Hindlimb muscle (tissue), 1 donor: ENCODE data around the gene TOP1. TPM values are rescaled to one million over a fixed set of nuclear protein-coding genes. Genes with fewer than 3 reads are reported as not detected.

Experiments
- DNase-seq: peaks from one replicate; pipeline ENCODE4 v3.0.0-alpha.2; 2013
- polyA plus RNA-seq: library from polyadenylated mRNA; unstranded; fragments of 120-200 nt; gene quantifications from one replicate; pipeline ENCODE4 v1.2.1, GENCODE V29; 2013; ENCODE audit not compliant: insufficient read length

The TOP1 gene
- polyA plus RNA-seq, 1 donor = 58.8 TPM

- no peak for DNase-seq
These were observed 141.9 kb downstream of the TOP1 start for GRCh38 chr20:41170386-41171105.

- DNase-seq = no peak
These were observed 143.2 kb downstream of the TOP1 start for GRCh38 chr20:41171736-41172295.

DNA sequence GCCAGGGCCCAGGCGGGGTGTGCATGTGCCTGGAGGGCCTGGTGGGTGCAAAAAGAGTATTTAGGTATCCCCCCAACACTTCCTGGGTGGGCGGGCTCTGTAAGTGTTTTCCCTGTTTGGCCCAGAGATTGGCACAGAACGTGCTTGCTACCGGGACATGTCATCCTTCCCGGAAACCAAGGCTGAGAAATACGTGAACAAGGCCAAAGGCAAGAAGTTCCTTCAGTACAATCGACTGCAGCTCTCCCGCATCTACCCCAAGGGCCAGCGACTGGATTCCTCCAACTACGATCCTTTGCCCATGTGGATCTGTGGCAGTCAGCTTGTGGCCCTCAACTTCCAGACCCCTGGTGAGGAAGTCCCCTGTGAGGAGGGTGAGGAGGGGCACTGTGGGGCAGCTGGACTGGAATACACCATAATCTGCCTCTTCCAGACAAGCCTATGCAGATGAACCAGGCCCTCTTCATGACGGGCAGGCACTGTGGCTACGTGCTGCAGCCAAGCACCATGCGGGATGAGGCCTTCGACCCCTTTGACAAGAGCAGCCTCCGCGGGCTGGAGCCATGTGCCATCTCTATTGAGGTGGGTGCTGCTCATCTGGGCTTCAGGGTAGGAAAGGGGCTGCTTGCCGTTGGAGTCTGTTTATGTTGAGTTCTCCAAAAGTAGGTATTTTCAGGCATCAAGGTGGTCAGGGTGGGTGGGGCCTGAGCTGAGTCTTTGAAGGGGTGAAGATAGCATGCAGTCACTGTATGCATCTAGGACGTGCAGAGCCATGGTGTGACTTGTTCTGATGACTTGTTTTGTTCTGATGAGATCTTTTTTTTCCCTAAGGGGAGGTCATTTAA, 143.9 kb downstream of the TOP1 start:
- no peak for DNase-seq

DNA sequence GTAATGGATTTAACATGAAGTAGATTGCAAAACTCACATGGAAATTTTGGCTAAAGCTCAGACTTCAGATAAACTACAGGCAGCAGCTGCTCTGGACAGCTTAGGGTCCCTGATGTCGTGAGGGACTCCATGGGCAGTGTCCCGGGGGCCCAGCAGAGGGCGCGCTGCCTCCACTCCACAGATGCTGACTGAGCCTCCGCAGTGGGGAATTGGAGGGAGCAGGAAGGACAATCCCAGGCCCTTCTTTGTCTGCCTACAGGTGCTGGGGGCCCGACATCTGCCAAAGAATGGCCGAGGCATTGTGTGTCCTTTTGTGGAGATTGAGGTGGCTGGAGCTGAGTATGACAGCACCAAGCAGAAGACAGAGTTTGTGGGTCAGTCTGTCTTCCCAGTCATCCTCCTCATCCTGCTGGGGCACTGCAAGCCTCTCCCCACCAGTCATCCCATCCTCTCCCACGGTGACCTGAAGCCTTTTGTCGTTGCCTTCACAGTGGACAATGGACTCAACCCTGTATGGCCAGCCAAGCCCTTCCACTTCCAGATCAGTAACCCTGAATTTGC, 144.6 kb downstream of the TOP1 start:
- peak; percentile 85 for DNase-seq

GRCh38 chr20:41173791-41174341, 145.2 kb downstream of the TOP1 start:
- no peak for DNase-seq

Other genes starting within 250 kb of the TOP1 start
- 88.7 TPM for gene PLCG1, start 108.7 kb downstream of the TOP1 start, polyA plus RNA-seq